Transverse colon (tissue), 4 donors: ENCODE results near the gene MAST4. TPM values are rescaled to one million over a fixed set of nuclear protein-coding genes. Genes with fewer than 3 reads are reported as not detected.

Source experiments
- DNase-seq: peaks from one replicate; pipeline ENCODE4 v3.0.0-alpha.2; 2019
- H3K27ac ChIP-seq, 4 donors: fragments of 200-600 bp; sonication (generic); 2 replicates each; pipeline ENCODE4 v1.5.1; 2016 to 2018; ENCODE audit warnings: inconsistent platforms in 4 of 4
- H3K27me3 ChIP-seq: fragments of 200-600 bp; sonication (generic); 2 replicates; pipeline ENCODE4 v1.5.1; 2017; ENCODE audit warnings: inconsistent platforms
- H3K36me3 ChIP-seq, 4 donors: fragments of 200-600 bp; sonication (generic); 2 replicates each; pipeline ENCODE4 v1.5.1; 2017 to 2019; ENCODE audit warnings: inconsistent platforms in 4 of 4
- H3K4me1 ChIP-seq, 4 donors: fragments of 200-600 bp; sonication (generic); 2 replicates each; pipeline ENCODE4 v1.5.1; 2017 to 2020; ENCODE audit warnings: inconsistent platforms in 4 of 4
- H3K4me3 ChIP-seq, 4 donors: fragments of 200-600 bp; sonication (generic); 1 replicate in 1 of 4; 2 replicates in 3 of 4; pipeline versions ENCODE4 v1.5.1 to v1.6.1; 2017 to 2019; ENCODE audit warnings: inconsistent platforms in 4 of 4
- H3K9me3 ChIP-seq, 2 donors: fragments of 200-600 bp; sonication (generic); 2 replicates each; pipeline ENCODE4 v1.5.1; 2017 to 2019; ENCODE audit warnings: inconsistent platforms in 2 of 2
- EP300 ChIP-seq: sonication (generic); formaldehyde crosslinking; IDR thresholded peaks from one replicate; pipeline ENCODE4 v1.6.1; 2017; ENCODE audit warnings: antibody characterized with exemption, low read depth
- POLR2A ChIP-seq: fragments of 450-650 bp; IDR thresholded peaks from one replicate; pipeline ENCODE4 v1.6.1; 2016; ENCODE audit warnings: antibody characterized with exemption, mild to moderate bottlenecking, moderate library complexity
- POLR2AphosphoS5 ChIP-seq, 3 donors: sonication (generic); formaldehyde crosslinking; IDR thresholded peaks; one replicate each; pipeline ENCODE4 v1.6.1; 2016; ENCODE audit warnings: antibody characterized with exemption in 3 of 3
- WGBS, 2 donors: methylation state at CpG; one replicate each; pipeline ENCODE4 v1.1.5; 2018; ENCODE audit warnings: low coverage in 1 of 2; 5-methylcytosine and 5-hydroxymethylcytosine counted together
- in situ Hi-C, 4 donors: fragments of 200-750 bp; cut with MboI; loops; one replicate each; pipeline versions ENCODE4 v1.15.0 to v1.15.1; 2017; ENCODE audit warnings: low sequenced_read_pairs in 3 of 4, low pct_ligation_motif_present in 1 of 4, low pct_unique_long_range_greater_than_20kb in 1 of 4
- intact Hi-C: fragments of 100-400 bp; cut with DNase I; formaldehyde crosslinking; loops from one replicate; pipeline ENCODE4 v1.15.1; 2023; ENCODE audit warnings: low total_unique reads
- total RNA-seq, 4 donors: library from RNA; depleted of rRNA; stranded (reverse); fragments of >200 nt; gene quantifications; one replicate each; pipeline ENCODE4 v1.1.0, GENCODE V29; 2016
- TF ChIP-seq, protein P1 (sequence below), 5 experiments: fragments of 200-600 bp in 3 of 5; fragments of 450-650 bp in 2 of 5; sonication (generic) in 3 of 5; IDR thresholded peaks; 1 replicate in 2 of 5; 2 replicates in 3 of 5; pipeline ENCODE4 v1.5.1; 2016 to 2017; ENCODE audit warnings: antibody characterized with exemption in 5 of 5, inconsistent platforms in 3 of 5, mild to moderate bottlenecking in 2 of 5, moderate library complexity in 1 of 5

MAST4 gene
- total RNA-seq, 4 donors from 2014 or later = 20.3 to 46.8 (median 35.4) TPM

DNA sequence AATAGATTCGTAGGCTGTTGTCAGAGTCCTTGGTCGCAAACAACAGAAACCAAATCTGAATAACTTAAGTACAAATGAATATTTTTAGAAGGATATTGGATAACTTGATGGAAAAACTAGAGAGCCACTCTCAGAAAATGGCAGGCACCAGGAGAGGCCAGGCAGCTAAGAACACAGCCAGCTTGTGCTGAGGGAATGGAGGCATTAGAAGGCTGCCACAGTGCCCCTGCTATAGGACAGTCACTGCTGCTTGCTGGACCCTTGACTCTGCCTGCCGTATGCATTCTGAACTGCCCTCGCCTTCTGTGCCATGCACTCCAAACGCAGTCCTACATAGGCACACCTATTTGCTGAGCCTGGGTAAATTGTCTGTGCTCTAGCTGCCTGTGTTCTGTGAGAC, 78.6 kb downstream of the MAST4 start:
- intact Hi-C loops (no loop called here), in situ Hi-C loops (no loop called here)
- peaks cover 0 to 11% (median 1%) of the 10 kb centered on the region in 4 donors for H3K4me1 ChIP-seq
- 95 to 100% methylated on average over 2 to 5 of the region's 5 CpGs for WGBS, 2 donors
- no peak overlapping the region for H3K4me3 ChIP-seq
- H3K9me3 ChIP-seq = no peaks in the 10 kb centered on the region
- TF ChIP-seq, protein P1, sequence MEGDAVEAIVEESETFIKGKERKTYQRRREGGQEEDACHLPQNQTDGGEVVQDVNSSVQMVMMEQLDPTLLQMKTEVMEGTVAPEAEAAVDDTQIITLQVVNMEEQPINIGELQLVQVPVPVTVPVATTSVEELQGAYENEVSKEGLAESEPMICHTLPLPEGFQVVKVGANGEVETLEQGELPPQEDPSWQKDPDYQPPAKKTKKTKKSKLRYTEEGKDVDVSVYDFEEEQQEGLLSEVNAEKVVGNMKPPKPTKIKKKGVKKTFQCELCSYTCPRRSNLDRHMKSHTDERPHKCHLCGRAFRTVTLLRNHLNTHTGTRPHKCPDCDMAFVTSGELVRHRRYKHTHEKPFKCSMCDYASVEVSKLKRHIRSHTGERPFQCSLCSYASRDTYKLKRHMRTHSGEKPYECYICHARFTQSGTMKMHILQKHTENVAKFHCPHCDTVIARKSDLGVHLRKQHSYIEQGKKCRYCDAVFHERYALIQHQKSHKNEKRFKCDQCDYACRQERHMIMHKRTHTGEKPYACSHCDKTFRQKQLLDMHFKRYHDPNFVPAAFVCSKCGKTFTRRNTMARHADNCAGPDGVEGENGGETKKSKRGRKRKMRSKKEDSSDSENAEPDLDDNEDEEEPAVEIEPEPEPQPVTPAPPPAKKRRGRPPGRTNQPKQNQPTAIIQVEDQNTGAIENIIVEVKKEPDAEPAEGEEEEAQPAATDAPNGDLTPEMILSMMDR (IDR thresholded peaks at IDR 0.05) = no peak
- H3K36me3 ChIP-seq = no peaks in the 10 kb centered on the region
- no peak for DNase-seq
- H3K27ac ChIP-seq = no peak overlapping the region
- H3K27me3 ChIP-seq = peaks cover 3% of the 10 kb centered on the region

DNA sequence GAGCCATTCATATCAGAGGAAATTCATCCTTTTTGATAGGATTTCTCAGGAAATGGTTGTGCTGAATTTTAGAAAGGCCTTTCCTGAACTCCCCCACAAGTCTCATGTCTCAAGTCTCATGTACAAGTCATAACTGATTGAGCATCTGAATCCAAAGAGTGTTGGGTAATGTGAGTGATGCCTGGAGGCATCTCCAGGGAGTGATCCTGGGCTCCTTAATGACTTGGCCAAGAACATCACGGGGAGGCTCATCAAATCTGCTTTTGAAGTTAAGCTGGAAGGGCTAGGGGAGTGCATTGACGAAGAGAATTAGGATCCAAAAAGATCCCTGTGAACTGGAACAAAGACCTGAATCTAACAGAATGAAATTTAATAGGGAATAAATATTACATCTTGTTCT, 79.2 kb downstream of the MAST4 start:
- intact Hi-C loops (no loop called here), in situ Hi-C loops (no loop called here)
- WGBS, 2 donors = 91% methylated on average over 2 of the region's 2 CpGs; no CpG with 5 or more reads in 1 of the 2 donors
- Histone ChIP-seq H3K27ac (no peak overlapping the region), H3K9me3 (no peaks in the 10 kb centered on the region), H3K27me3 (no peaks in the 10 kb centered on the region), H3K4me3 (no peak overlapping the region), H3K4me1 (peaks cover 0 to 11% (median 1%) of the 10 kb centered on the region in 4 donors), H3K36me3 (no peaks in the 10 kb centered on the region)
- no peak for DNase-seq
- TF ChIP-seq POLR2A = no peak
- TF ChIP-seq, protein P1 (IDR thresholded peaks at IDR 0.05) = no peak
- TF ChIP-seq EP300 = no peak
- TF ChIP-seq POLR2AphosphoS5 (IDR thresholded peaks at IDR 0.05) = no peak

DNA sequence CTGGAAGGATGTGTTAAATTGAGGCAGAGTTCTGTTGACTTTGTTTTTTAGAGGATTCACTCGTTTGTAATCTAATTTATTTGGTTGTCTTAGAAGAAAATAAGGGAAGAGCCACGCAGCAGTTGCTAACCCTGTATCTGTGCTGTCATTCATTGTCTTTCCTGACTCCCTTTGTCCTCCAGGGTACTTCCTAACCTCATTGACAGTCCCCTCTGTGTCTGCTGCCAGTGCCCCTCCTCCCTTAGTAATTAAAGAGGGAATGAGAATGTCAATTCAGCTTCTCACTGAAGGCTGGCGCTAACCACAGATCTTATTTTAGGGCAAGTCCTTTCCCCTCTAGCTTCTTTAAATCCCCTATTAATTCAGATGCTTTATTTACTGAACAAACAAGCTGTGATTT, 84.0 kb downstream of the MAST4 start:
- Histone ChIP-seq H3K27ac (no peak overlapping the region), H3K4me3 (no peak overlapping the region), H3K27me3 (no peaks in the 10 kb centered on the region), H3K9me3 (no peaks in the 10 kb centered on the region), H3K36me3 (no peaks in the 10 kb centered on the region), H3K4me1 (peaks cover 0 to 11% (median 1%) of the 10 kb centered on the region in 4 donors)
- no peak for DNase-seq
- TF ChIP-seq EP300 = no peak
- TF ChIP-seq POLR2AphosphoS5 (IDR thresholded peaks at IDR 0.05) = no peak
- TF ChIP-seq, protein P1 (IDR thresholded peaks at IDR 0.05) = no peak
- TF ChIP-seq POLR2A = no peak
- intact Hi-C loops (no loop called here), in situ Hi-C loops (no loop called here)
- WGBS, 2 donors = 78 to 86% methylated on average over 2 to 3 of the region's 3 CpGs

DNA sequence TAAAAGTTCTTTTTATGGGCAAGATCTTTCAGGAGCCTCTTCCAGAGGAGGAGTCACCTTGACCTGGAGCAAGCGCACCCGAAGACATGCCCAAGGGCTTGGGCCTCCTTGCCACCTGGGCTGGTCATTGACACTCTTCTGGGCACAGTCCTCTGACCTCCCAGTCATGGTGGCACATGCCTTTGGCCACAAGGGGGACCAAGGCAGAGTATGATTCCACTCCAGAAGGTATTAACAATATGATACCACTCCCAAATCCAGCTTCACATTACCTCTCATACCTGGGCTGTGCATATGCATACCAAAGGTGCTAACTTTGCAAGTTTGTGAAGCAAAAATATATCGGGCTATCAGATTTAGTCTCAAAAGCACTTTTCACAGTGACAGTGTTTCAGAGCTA, 84.6 kb downstream of the MAST4 start:
- TF ChIP-seq EP300 = no peak
- TF ChIP-seq, protein P1 (IDR thresholded peaks at IDR 0.05) = peak in 1 of 5 experiments; percentile 5
- Histone ChIP-seq H3K36me3 (no peaks in the 10 kb centered on the region), H3K27ac (no peak overlapping the region), H3K9me3 (no peaks in the 10 kb centered on the region), H3K4me3 (no peak overlapping the region), H3K4me1 (peaks cover 0 to 11% (median 1%) of the 10 kb centered on the region in 4 donors), H3K27me3 (no peaks in the 10 kb centered on the region)
- in situ Hi-C loops (no loop called here), intact Hi-C loops (no loop called here)
- 86 to 94% methylated on average over 1 to 3 of the region's 3 CpGs for WGBS, 2 donors
- DNase-seq = no peak
